GM12878 (cell line): ENCODE results near the gene SUGCT. TPM values are rescaled to one million over a fixed set of nuclear protein-coding genes. Genes with fewer than 3 reads are reported as not detected.

ENCODE experiments used
- ATAC-seq: fragments of 200-7000 bp; cut with Tn5 transposase; 3 replicates; pipeline ENCODE4 v1.9.1; 2020; ENCODE audit warnings: mild to moderate bottlenecking, moderate library complexity
- BruUV-seq: library from RNA; stranded (reverse); fragments of 400-500 nt; replicated peaks from 2 replicates; lab custom pipeline; 2021; lab: Mats Ljungman, UMichigan
- CTCF ChIA-PET: fragments of 300-600 bp; sonication (Branson Sonifier 250); formaldehyde crosslinking; extraction: SDS; loops from one replicate; lab custom pipeline; 2021; ENCODE audit warnings: inconsistent platforms; lab: Yijun Ruan, JAX
- POLR2A ChIA-PET: fragments of 350-600 bp; formaldehyde crosslinking; extraction: SDS; loops from one replicate; lab custom pipeline; 2021; ENCODE audit warnings: inconsistent platforms; lab: Charles Lee
- RAD21 ChIA-PET: fragments of 300-600 bp; sonication (Branson Sonifier 250); formaldehyde crosslinking; loops from one replicate; lab custom pipeline; 2023; ENCODE audit warnings: antibody characterized with exemption; ENCODE audit not compliant: unreplicated experiment; lab: Charles Lee
- SMC1A ChIA-PET: fragments of 300-600 bp; sonication (Branson Sonifier 250); formaldehyde crosslinking; loops from one replicate; lab custom pipeline; 2023; ENCODE audit not compliant: unreplicated experiment, uncharacterized antibody; lab: Charles Lee
- DNase-seq: peaks from one replicate; pipeline ENCODE4 v3.0.0-alpha.2; 2011; ENCODE audit warnings: low read depth, low spot score
- FAIRE-seq: peaks from 3 replicates; lab custom pipeline; 2011; peaks lifted over from hg19 to GRCh38; lab: Jason Lieb, UNC
- H2AFZ ChIP-seq: 2 replicates; pipeline ENCODE4 v1.6.0; 2011; ENCODE audit warnings: low read depth, low read length, control low read depth; ENCODE audit not compliant: control insufficient read depth
- H3K27ac ChIP-seq: 2 replicates; pipeline ENCODE4 v1.5.1; 2011; ENCODE audit warnings: control low read depth; ENCODE audit not compliant: control insufficient read depth, insufficient read depth
- H3K27me3 ChIP-seq, 2 experiments: replicated peaks in 1 of 2; 2 replicates each; pipeline versions ENCODE4 v1.6.0 to v1.6.1; 2011; ENCODE audit warnings: low read length in 1 of 2; ENCODE audit not compliant: control insufficient read depth in 2 of 2, insufficient read depth in 2 of 2
- H3K36me3 ChIP-seq, 2 experiments: 2 replicates each; pipeline ENCODE4 v1.5.1; 2011; ENCODE audit warnings: low read length in 1 of 2; ENCODE audit not compliant: control insufficient read depth in 2 of 2, insufficient read depth in 2 of 2
- H3K4me1 ChIP-seq: 2 replicates; pipeline ENCODE4 v1.6.1; 2011; ENCODE audit warnings: mild to moderate bottlenecking, low read length, moderate library complexity, mixed read lengths; ENCODE audit not compliant: control insufficient read depth, insufficient read depth
- H3K4me2 ChIP-seq: 2 replicates; pipeline ENCODE4 v1.6.0; 2011; ENCODE audit warnings: control low read depth; ENCODE audit not compliant: control insufficient read depth, insufficient read depth
- H3K4me3 ChIP-seq: fragments of 200-600 bp; sonication (generic); 2 replicates; pipeline ENCODE4 v1.5.1; 2016
- H3K79me2 ChIP-seq: 2 replicates; pipeline ENCODE4 v1.6.0; 2011; ENCODE audit warnings: low read length; ENCODE audit not compliant: control insufficient read depth, insufficient read depth
- H3K9ac ChIP-seq: 2 replicates; pipeline ENCODE4 v1.8.0; 2011; ENCODE audit warnings: low read length, control low read depth, mixed read lengths; ENCODE audit not compliant: control insufficient read depth, insufficient read depth
- H3K9me3 ChIP-seq: replicated peaks from 3 replicates; pipeline ENCODE4 v1.5.1; 2011; ENCODE audit warnings: mild to moderate bottlenecking, low read length; ENCODE audit not compliant: control insufficient read depth, insufficient read depth
- H4K20me1 ChIP-seq: 2 replicates; pipeline ENCODE4 v1.6.0; 2011; ENCODE audit not compliant: control insufficient read depth, insufficient read depth
- CBX5 ChIP-seq: sonication (generic); IDR thresholded peaks from 2 replicates; pipeline ENCODE4 v1.6.1; 2016; ENCODE audit warnings: low read depth, moderate library complexity, mild to moderate bottlenecking, inconsistent platforms
- CREB1 ChIP-seq: IDR thresholded peaks from 2 replicates; pipeline ENCODE4 v1.6.1; 2012; ENCODE audit warnings: low read depth, mild to moderate bottlenecking, inconsistent platforms
- JUNB ChIP-seq: IDR thresholded peaks from 2 replicates; pipeline ENCODE4 v1.6.1; 2016; ENCODE audit warnings: antibody characterized with exemption, mild to moderate bottlenecking
- NFYA ChIP-seq: IDR thresholded peaks from 2 replicates; pipeline ENCODE4 v1.6.1; 2011; ENCODE audit warnings: low read depth, mild to moderate bottlenecking, low read length, improper control_type of control experiment, borderline replicate concordance
- POLR2AphosphoS5 ChIP-seq: IDR thresholded peaks from 2 replicates; pipeline ENCODE4 v1.6.1; 2011; ENCODE audit warnings: mild to moderate bottlenecking, low read length, inconsistent platforms
- SMARCA5 ChIP-seq: fragments of 450-650 bp; IDR thresholded peaks from 2 replicates; pipeline ENCODE4 v1.6.1; 2017; ENCODE audit warnings: mild to moderate bottlenecking
- TARDBP ChIP-seq: IDR thresholded peaks from 2 replicates; pipeline ENCODE4 v1.6.1; 2016; ENCODE audit warnings: borderline replicate concordance
- TCF12 ChIP-seq: IDR thresholded peaks from 2 replicates; pipeline ENCODE4 v1.6.1; 2011; ENCODE audit warnings: low read depth, mild to moderate bottlenecking, low read length
- WGBS: methylation state at CpG from one replicate; pipeline ENCODE4 v1.1.6; 2016; ENCODE audit warnings: low lambda C conversion rate; ENCODE audit not compliant: insufficient replicate concordance, insufficient coverage; ENCODE audit errors: missing lambda C conversion rate; 5-methylcytosine and 5-hydroxymethylcytosine counted together
- in situ Hi-C: fragments of 300-500 bp; cut with MboI; formaldehyde crosslinking; loops from 9 replicates; pipeline ENCODE4 v1.14.3; 2018; ENCODE audit warnings: mixed read lengths
- intact Hi-C: fragments of 100-400 bp; cut with micrococcal nuclease; formaldehyde crosslinking; loops from one replicate; pipeline ENCODE4 v1.14.2; 2022; ENCODE audit not compliant: unreplicated experiment
- polyA plus RNA-seq, 11 experiments: library from polyadenylated mRNA; depleted of rRNA in 4 of 11; unstranded in 6 of 11; stranded (reverse) in 5 of 11; fragments of >200 nt; fragmentation: Nextera tagmentation in 4 of 11; fragmentation: Illumina TruSeq in 1 of 11; extraction: Ambion mirVana in 4 of 11; extraction: Trizol in 1 of 11; gene quantifications; 1 replicate in 1 of 11; 2 replicates in 10 of 11; pipeline versions ENCODE4 v1.2.1 to v1.2.3, GENCODE V29; 2011 to 2016; ENCODE audit warnings: inconsistent platforms in 2 of 11, missing spikeins in 2 of 11, low read depth in 1 of 11
- total RNA-seq, 4 experiments: library from RNA; depleted of rRNA in 3 of 4; stranded (reverse); fragments of >200 nt in 3 of 4; fragmentation: Illumina TruSeq in 1 of 4; extraction: Trizol in 1 of 4; gene quantifications; 2 replicates each; pipeline versions ENCODE4 v1.2.1 to v1.2.3, GENCODE V29; 2013 to 2021
- TF ChIP-seq, protein P1 (sequence below): fragments of 450-650 bp; IDR thresholded peaks from 2 replicates; pipeline ENCODE4 v1.6.1; 2017; ENCODE audit warnings: mild to moderate bottlenecking, moderate library complexity

The SUGCT gene
- total and polyA plus RNA-seq, 10 of the 15 experiments (the other 5 are each of a cell fraction or from before 2014, with no cell fraction given), result 0.08 to 1.2 (median 0.67) TPM; not detected in 1

DNA sequence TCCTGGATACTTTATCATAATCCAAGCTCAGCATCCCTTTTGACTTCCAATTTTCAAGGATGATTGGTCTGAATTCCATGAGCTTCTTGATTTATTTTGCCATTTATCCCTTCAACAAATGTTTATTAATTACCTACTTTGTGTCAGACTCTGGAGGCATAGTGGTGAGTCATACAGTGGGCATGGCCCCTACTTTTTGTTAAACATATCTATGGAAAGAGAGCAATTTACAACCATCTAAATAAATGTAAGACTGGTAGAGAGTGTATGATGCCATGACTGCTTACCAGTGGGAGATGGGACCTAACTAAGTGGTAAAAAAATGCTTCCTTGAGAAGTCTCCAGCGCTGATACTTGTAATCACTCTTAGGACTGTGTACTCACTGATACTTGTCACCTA, 286.6 kb downstream of the SUGCT start:
- Histone ChIP-seq H3K27ac (no peak overlapping the region), H3K36me3 (no peaks in the 10 kb centered on the region), H2AFZ (no peak overlapping the region), H4K20me1 (no peaks in the 10 kb centered on the region), H3K79me2 (no peaks in the 10 kb centered on the region), H3K4me1 (no peaks in the 10 kb centered on the region), H3K27me3 (no peaks in the 10 kb centered on the region), H3K4me3 (no peak overlapping the region), H3K4me2 (no peak overlapping the region), H3K9ac (no peak overlapping the region), H3K9me3 (no peaks in the 10 kb centered on the region)
- no peak for TF ChIP-seq SMARCA5
- TF ChIP-seq JUNB, result no peak
- no peak for TF ChIP-seq TARDBP
- no peak for TF ChIP-seq NFYA
- TF ChIP-seq POLR2AphosphoS5, result no peak
- TF ChIP-seq, protein P1, sequence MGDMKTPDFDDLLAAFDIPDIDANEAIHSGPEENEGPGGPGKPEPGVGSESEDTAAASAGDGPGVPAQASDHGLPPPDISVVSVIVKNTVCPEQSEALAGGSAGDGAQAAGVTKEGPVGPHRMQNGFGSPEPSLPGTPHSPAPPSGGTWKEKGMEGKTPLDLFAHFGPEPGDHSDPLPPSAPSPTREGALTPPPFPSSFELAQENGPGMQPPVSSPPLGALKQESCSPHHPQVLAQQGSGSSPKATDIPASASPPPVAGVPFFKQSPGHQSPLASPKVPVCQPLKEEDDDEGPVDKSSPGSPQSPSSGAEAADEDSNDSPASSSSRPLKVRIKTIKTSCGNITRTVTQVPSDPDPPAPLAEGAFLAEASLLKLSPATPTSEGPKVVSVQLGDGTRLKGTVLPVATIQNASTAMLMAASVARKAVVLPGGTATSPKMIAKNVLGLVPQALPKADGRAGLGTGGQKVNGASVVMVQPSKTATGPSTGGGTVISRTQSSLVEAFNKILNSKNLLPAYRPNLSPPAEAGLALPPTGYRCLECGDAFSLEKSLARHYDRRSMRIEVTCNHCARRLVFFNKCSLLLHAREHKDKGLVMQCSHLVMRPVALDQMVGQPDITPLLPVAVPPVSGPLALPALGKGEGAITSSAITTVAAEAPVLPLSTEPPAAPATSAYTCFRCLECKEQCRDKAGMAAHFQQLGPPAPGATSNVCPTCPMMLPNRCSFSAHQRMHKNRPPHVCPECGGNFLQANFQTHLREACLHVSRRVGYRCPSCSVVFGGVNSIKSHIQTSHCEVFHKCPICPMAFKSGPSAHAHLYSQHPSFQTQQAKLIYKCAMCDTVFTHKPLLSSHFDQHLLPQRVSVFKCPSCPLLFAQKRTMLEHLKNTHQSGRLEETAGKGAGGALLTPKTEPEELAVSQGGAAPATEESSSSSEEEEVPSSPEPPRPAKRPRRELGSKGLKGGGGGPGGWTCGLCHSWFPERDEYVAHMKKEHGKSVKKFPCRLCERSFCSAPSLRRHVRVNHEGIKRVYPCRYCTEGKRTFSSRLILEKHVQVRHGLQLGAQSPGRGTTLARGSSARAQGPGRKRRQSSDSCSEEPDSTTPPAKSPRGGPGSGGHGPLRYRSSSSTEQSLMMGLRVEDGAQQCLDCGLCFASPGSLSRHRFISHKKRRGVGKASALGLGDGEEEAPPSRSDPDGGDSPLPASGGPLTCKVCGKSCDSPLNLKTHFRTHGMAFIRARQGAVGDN, result no peak
- TF ChIP-seq TCF12, result no peak
- no peak for TF ChIP-seq CBX5
- TF ChIP-seq CREB1, result no peak
- FAIRE-seq (no peak), DNase-seq (no peak), ATAC-seq (no peak)
- ChIA-PET SMC1A (interaction anchor here (0.6 kb wide), 1 partner anchor 150 kb away, joined by 3 read pairs; no protein-coding TSS in a partner anchor), POLR2A (no interaction called here), RAD21 (no interaction called here), CTCF (no interaction called here)
- in situ Hi-C loops, result no loop called here
- intact Hi-C loops, result no loop called here
- WGBS, result 47% methylated on average over 1 of the region's 1 CpG
- no TSS peak for BruUV-seq
